ENCODE results near the gene ALOX12B.
A peak's percentile ranks its signal among the peaks of the same experiment; 100 is the strongest.

ALOX12B gene

DNA sequence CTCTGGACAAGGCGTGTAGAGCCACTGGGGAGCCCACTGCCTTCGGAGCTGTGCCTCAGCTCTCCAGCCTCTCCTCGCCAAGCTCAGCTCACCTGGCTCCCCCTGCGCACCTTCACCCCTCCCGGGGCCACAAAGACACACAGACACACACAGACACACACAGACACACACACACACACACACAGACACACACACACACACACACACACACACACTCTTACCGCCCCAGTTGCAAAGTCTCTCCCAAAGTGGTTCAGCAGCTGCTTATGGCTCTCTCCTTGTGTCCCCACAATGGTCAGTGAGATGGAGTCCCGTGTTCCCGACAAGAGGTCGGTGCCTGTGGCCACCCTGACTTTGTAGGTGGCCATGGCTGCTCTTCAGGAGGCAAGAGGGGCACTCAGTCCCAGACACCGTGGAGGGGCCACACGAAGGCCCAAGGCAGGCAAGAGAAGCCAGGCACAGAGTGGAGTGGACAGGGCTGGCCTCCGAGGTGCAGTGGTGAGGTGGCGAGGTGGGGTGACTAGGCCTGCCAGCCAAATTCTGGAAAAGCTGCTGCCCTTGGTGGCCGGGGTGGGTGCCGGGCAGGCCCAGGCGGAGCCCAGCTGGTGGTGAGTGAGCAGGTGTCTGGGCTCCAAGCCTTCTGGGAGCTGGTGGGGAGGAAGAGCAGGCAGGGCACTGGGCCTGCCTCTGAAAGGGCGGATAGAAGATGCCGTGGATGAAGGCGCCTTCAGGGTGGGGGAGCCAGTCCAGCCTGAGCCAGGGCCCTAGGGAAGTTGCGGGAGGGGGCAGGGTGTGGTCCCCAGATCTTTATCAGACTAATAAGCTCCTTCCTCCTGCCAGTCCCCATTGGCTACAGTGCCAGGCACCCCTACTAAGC is at the start of gene ALOX12B:
TSS of gene ALOX12B (minus strand) at position 642 of the 877 bp plus-strand sequence. CDS start at position 368, 274 bp downstream.
- no peak within 1 kb of the TSS for H3K4me3 Mint-ChIP-seq
- no peaks in the 10 kb centered on the region for H3K9me3 Mint-ChIP-seq
- H3K27me3 Mint-ChIP-seq = peaks cover 13% of the 10 kb centered on the region
- H3K36me3 Mint-ChIP-seq = no peaks in the 10 kb centered on the region
- H3K4me1 Mint-ChIP-seq = peaks cover 46% of the 10 kb centered on the region
- no peak for ATAC-seq
- peak within 1 kb of the TSS; percentile 8 for H3K27ac Mint-ChIP-seq

- Mint-ChIP-seq H3K27me3 (peaks cover 17% of the 10 kb centered on the region), H3K4me1 (no peaks in the 10 kb centered on the region), H3K36me3 (no peaks in the 10 kb centered on the region), H3K9me3 (no peaks in the 10 kb centered on the region), H3K27ac (no peak overlapping the region), H3K4me3 (no peak overlapping the region)
- no peak for ATAC-seq
These were observed 46.4 kb upstream of the ALOX12B start for GRCh38 chr17:8133941-8134340.

DNA sequence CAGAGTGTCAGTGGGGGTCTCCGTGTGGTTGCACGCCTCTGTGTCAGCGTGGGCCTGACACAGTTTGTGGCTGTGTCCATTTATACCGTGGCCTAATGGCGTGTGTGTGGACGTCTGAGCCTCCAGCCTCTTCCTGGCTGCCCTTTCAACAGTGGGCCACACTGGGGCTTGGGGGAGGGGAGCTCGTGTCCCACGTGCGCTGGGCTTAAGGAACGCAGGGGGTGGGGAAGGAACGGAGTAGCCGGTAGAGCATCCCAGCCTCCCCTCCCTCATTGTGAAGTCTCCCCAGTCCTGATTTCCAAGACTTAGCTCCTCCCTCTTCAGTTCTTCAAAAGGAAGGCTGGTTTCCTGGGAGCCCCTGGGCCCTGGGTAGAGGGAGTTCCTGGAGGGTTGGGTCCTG is 45.9 kb upstream of the ALOX12B start:
- Mint-ChIP-seq H3K27me3 (peaks cover 18% of the 10 kb centered on the region), H3K4me1 (no peaks in the 10 kb centered on the region), H3K9me3 (no peaks in the 10 kb centered on the region), H3K36me3 (no peaks in the 10 kb centered on the region), H3K4me3 (no peak overlapping the region), H3K27ac (no peak overlapping the region)
- no peak for ATAC-seq

GRCh38 chr17:8131844-8132441 is 44.4 kb upstream of the ALOX12B start:
- no peaks in the 10 kb centered on the region for H3K9me3 Mint-ChIP-seq
- no peak overlapping the region for H3K27ac Mint-ChIP-seq
- ATAC-seq = no peak
- peaks cover 6% of the 10 kb centered on the region for H3K4me1 Mint-ChIP-seq
- no peak overlapping the region for H3K4me3 Mint-ChIP-seq
- peaks cover 25% of the 10 kb centered on the region for H3K27me3 Mint-ChIP-seq
- no peaks in the 10 kb centered on the region for H3K36me3 Mint-ChIP-seq

- peaks cover 62% of the 10 kb centered on the region for H3K27me3 Mint-ChIP-seq
- H3K4me3 Mint-ChIP-seq = no peak overlapping the region
- no peak for ATAC-seq
- H3K27ac Mint-ChIP-seq = no peak overlapping the region
- H3K4me1 Mint-ChIP-seq = peaks cover 43% of the 10 kb centered on the region
- no peaks in the 10 kb centered on the region for H3K9me3 Mint-ChIP-seq
- H3K36me3 Mint-ChIP-seq = no peaks in the 10 kb centered on the region
These were observed 40.7 kb upstream of the ALOX12B start for GRCh38 chr17:8128125-8128784.

DNA sequence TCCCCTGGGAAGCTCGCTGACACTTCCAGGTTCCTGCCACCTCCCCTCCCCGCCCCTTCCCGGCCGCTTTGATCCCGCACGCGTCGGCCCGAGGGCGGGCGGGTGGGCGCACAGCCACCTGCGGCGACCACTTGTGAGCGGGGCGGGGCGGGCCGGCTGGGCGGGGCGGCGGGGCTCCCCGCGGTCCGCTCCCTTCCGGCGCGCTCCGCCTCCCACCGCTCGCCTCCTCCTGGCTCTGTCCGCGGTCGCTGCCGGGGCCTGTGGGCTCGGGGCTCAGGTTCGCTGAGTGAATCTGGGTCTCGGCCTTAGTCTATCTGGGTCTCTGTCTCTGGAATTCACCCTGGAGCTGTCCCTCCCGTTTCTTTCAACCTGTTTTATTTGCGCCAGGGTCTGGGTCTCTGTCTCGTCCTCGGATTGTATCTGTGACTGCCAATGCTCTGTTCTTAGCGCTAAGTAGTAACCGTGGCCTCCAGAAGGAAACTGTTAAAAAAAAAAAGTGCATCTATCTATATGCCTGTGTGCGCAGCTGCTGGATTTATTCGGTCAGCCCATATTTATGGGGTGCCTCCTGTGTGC is 39.1 kb upstream of the ALOX12B start:
- peaks cover 74% of the 10 kb centered on the region for H3K27me3 Mint-ChIP-seq
- peak overlapping the region; percentile 90 for H3K4me3 Mint-ChIP-seq
- peaks cover 54% of the 10 kb centered on the region for H3K4me1 Mint-ChIP-seq
- H3K9me3 Mint-ChIP-seq = no peaks in the 10 kb centered on the region
- ATAC-seq = peak; percentile 61
- H3K27ac Mint-ChIP-seq = peak overlapping the region; percentile 75
- no peaks in the 10 kb centered on the region for H3K36me3 Mint-ChIP-seq

DNA sequence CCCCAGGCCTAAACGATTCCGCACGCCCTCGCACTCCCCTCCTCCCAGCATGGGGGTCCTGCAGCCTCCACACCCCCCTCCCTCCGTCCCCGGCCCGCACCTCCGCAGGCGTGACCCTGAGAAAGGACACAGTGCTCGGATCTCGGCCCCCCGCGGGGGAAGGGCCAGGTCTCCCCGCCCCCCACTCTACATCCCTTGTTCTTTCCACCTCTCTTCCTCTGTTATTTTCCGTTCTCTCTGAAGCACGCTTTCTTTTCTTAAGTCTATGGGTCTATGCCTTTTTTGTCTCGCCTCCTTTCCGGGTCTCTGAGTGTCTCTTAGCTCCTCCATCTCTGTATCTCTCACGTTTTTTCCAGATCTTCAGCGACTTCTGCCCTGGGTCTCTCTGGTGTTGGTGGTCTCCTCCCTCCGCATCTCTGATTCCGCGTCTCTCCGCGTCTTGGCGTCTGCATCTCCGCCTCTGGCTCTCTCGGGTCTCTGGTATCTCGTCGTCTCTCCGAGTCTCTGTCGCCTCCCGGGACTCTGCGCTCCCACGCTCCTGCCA is 38.5 kb upstream of the ALOX12B start:
- H3K4me3 Mint-ChIP-seq = peak overlapping the region; percentile 81
- no peaks in the 10 kb centered on the region for H3K9me3 Mint-ChIP-seq
- H3K36me3 Mint-ChIP-seq = no peaks in the 10 kb centered on the region
- peaks cover 57% of the 10 kb centered on the region for H3K4me1 Mint-ChIP-seq
- no peak for ATAC-seq
- H3K27ac Mint-ChIP-seq = peak overlapping the region; percentile 75
- peaks cover 78% of the 10 kb centered on the region for H3K27me3 Mint-ChIP-seq

GRCh38 chr17:8125154-8125946 is 37.8 kb upstream of the ALOX12B start:
- peak; percentile 59 for ATAC-seq
- H3K4me1 Mint-ChIP-seq = peaks cover 63% of the 10 kb centered on the region
- H3K27ac Mint-ChIP-seq = peak overlapping the region; percentile 75
- H3K36me3 Mint-ChIP-seq = no peaks in the 10 kb centered on the region
- H3K9me3 Mint-ChIP-seq = no peaks in the 10 kb centered on the region
- H3K27me3 Mint-ChIP-seq = peaks cover 82% of the 10 kb centered on the region
- H3K4me3 Mint-ChIP-seq = peak overlapping the region; percentile 83

- Mint-ChIP-seq H3K4me3 (peak overlapping the region; percentile 83), H3K4me1 (peaks cover 71% of the 10 kb centered on the region), H3K27me3 (peaks cover 75% of the 10 kb centered on the region), H3K27ac (peak overlapping the region; percentile 75), H3K9me3 (no peaks in the 10 kb centered on the region), H3K36me3 (no peaks in the 10 kb centered on the region)
- no peak for ATAC-seq
These were observed 37.0 kb upstream of the ALOX12B start for GRCh38 chr17:8124350-8125153.

- Mint-ChIP-seq H3K36me3 (no peaks in the 10 kb centered on the region), H3K4me3 (peak within 1 kb of the TSS; percentile 83), H3K27ac (peak within 1 kb of the TSS; percentile 75), H3K9me3 (no peaks in the 10 kb centered on the region), H3K27me3 (peaks cover 72% of the 10 kb centered on the region), H3K4me1 (peaks cover 74% of the 10 kb centered on the region)
- no peak for ATAC-seq
These were observed 36.3 kb upstream of the ALOX12B start, which contains the start of gene HES7 for GRCh38 chr17:8123695-8124349. HES7 (minus strand) TSS chr17:8124106; CDS start chr17:8124084, 22 bp downstream.

GRCh38 chr17:8122924-8123694 is 35.6 kb upstream of the ALOX12B start:
- ATAC-seq = no peak
- Mint-ChIP-seq H3K27me3 (peaks cover 79% of the 10 kb centered on the region), H3K4me1 (peaks cover 81% of the 10 kb centered on the region), H3K27ac (peak overlapping the region; percentile 75), H3K36me3 (no peaks in the 10 kb centered on the region), H3K9me3 (no peaks in the 10 kb centered on the region), H3K4me3 (peak overlapping the region; percentile 83)

GRCh38 chr17:8122422-8122923 is 35.0 kb upstream of the ALOX12B start:
- H3K4me3 Mint-ChIP-seq = peak overlapping the region; percentile 83
- no peaks in the 10 kb centered on the region for H3K9me3 Mint-ChIP-seq
- no peak for ATAC-seq
- no peaks in the 10 kb centered on the region for H3K36me3 Mint-ChIP-seq
- peak overlapping the region; percentile 75 for H3K27ac Mint-ChIP-seq
- H3K4me1 Mint-ChIP-seq = peaks cover 87% of the 10 kb centered on the region
- peaks cover 83% of the 10 kb centered on the region for H3K27me3 Mint-ChIP-seq

All from stimulated activated memory B cell treated with anti-CD40 and anti-IgM and Interleukin-4, amounts not matched to agents 10 μg/mL and 1 μg/mL and 100 μg/mL, for 72 hours (primary cell).